ENCODE measurements around the gene TAS2R39.
"Not testable (repeated sequence)": the region's sequence is repeated elsewhere in the genome, so short reads cannot be mapped to it uniquely, and the experiment has no call there.

The TAS2R39 gene

DNA sequence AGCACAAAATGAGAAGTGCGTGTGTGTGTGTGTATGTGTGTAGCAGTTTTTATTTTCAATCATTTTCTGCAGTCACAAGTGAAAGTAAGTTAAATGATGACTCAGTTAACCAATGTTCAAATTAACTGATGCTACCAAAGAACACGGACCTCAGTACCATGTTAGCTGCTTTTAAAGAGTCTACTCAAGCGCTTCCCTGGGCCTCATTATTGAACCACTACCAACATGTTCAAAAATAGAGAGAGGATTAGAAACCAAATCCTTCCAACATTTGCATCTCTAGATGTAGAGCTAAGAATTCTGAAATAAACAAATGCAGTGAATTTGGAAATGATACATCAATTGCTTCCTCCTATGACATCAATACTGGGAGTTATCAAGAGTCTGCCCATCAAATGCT lies at the start of gene TAS2R39:
Gene TAS2R39 (plus strand): TSS at position 396 of the 400 bp plus-strand sequence. CDS start 0 bp downstream, at position 396.
- DNase-seq (ENCODE audit: low read depth), result no peak
- TF ChIP-seq, protein P1, sequence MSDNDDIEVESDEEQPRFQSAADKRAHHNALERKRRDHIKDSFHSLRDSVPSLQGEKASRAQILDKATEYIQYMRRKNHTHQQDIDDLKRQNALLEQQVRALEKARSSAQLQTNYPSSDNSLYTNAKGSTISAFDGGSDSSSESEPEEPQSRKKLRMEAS (IDR thresholded peaks at IDR 0.05; ENCODE audit: low read depth, low read length), result no peak
- TF ChIP-seq, protein P2, sequence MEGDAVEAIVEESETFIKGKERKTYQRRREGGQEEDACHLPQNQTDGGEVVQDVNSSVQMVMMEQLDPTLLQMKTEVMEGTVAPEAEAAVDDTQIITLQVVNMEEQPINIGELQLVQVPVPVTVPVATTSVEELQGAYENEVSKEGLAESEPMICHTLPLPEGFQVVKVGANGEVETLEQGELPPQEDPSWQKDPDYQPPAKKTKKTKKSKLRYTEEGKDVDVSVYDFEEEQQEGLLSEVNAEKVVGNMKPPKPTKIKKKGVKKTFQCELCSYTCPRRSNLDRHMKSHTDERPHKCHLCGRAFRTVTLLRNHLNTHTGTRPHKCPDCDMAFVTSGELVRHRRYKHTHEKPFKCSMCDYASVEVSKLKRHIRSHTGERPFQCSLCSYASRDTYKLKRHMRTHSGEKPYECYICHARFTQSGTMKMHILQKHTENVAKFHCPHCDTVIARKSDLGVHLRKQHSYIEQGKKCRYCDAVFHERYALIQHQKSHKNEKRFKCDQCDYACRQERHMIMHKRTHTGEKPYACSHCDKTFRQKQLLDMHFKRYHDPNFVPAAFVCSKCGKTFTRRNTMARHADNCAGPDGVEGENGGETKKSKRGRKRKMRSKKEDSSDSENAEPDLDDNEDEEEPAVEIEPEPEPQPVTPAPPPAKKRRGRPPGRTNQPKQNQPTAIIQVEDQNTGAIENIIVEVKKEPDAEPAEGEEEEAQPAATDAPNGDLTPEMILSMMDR (IDR thresholded peaks at IDR 0.05; ENCODE audit: low read depth, low read length), result no peak
- TF ChIP-seq POLR2A (IDR thresholded peaks at IDR 0.05; ENCODE audit: extremely low read depth, insufficient read length) (no peak), MYC (IDR thresholded peaks at IDR 0.05; ENCODE audit: low read depth, low read length) (no peak)
- H3K4me3 ChIP-seq (ENCODE audit: low read depth, low read length), result no peak within 1 kb of the TSS

- DNase-seq (ENCODE audit: low read depth), result no peak
- TF ChIP-seq, protein P1 (IDR thresholded peaks at IDR 0.05; ENCODE audit: low read depth, low read length), result no peak
- TF ChIP-seq, protein P2 (IDR thresholded peaks at IDR 0.05; ENCODE audit: low read depth, low read length), result no peak
- TF ChIP-seq MYC (IDR thresholded peaks at IDR 0.05; ENCODE audit: low read depth, low read length) (no peak), POLR2A (IDR thresholded peaks at IDR 0.05; ENCODE audit: extremely low read depth, insufficient read length) (no peak)
- no peak overlapping the region for H3K4me3 ChIP-seq (ENCODE audit: low read depth, low read length)
Measured at GRCh38 chr7:143147070-143147469, 36.1 kb upstream of the TAS2R39 start.

- no peak for DNase-seq (ENCODE audit: low read depth)
- TF ChIP-seq, protein P1 (IDR thresholded peaks at IDR 0.05; ENCODE audit: low read depth, low read length), result no peak
- TF ChIP-seq POLR2A (IDR thresholded peaks at IDR 0.05; ENCODE audit: extremely low read depth, insufficient read length), result no peak
- no peak overlapping the region for H3K4me3 ChIP-seq (ENCODE audit: low read depth, low read length)
Measured at GRCh38 chr7:143148050-143148449, 35.2 kb upstream of the TAS2R39 start.

DNA sequence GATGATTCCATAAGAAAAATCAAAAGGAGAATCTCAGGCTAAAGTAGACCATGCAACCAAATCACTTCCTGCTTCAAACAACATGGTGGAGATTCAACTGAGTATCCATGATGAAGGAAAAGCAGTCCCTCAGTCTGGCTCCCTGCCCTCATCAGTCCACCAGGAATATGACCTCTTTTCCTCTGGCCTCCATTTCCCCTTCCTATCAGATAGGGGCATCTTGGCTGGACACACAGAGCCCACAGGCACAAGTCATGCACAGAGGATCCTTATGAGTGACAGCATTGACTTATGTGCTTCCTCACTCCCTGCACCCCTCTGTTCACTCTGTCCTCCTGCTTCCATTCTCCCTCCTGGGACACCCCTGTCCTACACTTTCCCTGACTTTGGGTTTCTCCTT lies 34.6 kb upstream of the TAS2R39 start:
- no peak overlapping the region for H3K4me3 ChIP-seq (ENCODE audit: low read depth, low read length)
- no peak for DNase-seq (ENCODE audit: low read depth)
- TF ChIP-seq, protein P1 (IDR thresholded peaks at IDR 0.05; ENCODE audit: low read depth, low read length), result no peak
- no peak for TF ChIP-seq POLR2A (IDR thresholded peaks at IDR 0.05; ENCODE audit: extremely low read depth, insufficient read length)
- TF ChIP-seq, protein P2 (IDR thresholded peaks at IDR 0.05; ENCODE audit: low read depth, low read length), result no peak

- not testable (repeated sequence) for H3K4me3 ChIP-seq (ENCODE audit: low read depth, low read length)
Measured at GRCh38 chr7:143150696-143151095, 32.5 kb upstream of the TAS2R39 start.

GRCh38 chr7:143158617-143159016 lies 24.6 kb upstream of the TAS2R39 start:
- DNase-seq (ENCODE audit: low read depth); H3K4me3 ChIP-seq (ENCODE audit: low read depth, low read length): not testable (repeated sequence)

More at GRCh38 chr7:143150696-143151095, 32.5 kb upstream of the TAS2R39 start:
- DNase-seq (ENCODE audit: low read depth), result not testable (repeated sequence)

- TF ChIP-seq MYC (IDR thresholded peaks at IDR 0.05; ENCODE audit: low read depth, low read length) (no peak), POLR2A (IDR thresholded peaks at IDR 0.05; ENCODE audit: extremely low read depth, insufficient read length) (no peak)
- TF ChIP-seq, protein P1 (IDR thresholded peaks at IDR 0.05; ENCODE audit: low read depth, low read length), result no peak
- TF ChIP-seq, protein P2 (IDR thresholded peaks at IDR 0.05; ENCODE audit: low read depth, low read length), result no peak
- H3K4me3 ChIP-seq (ENCODE audit: low read depth, low read length), result no peak overlapping the region
- DNase-seq (ENCODE audit: low read depth), result no peak
Measured at GRCh38 chr7:143171697-143172096, 11.5 kb upstream of the TAS2R39 start.

All from NB4 (cell line).